Rectal smooth muscle tissue (tissue), 1 donor: ENCODE data around the gene APOL4.

Experiments used
- H3K27ac ChIP-seq: one replicate; pipeline ENCODE4 v1.7.0; 2013; ENCODE audit warnings: low read depth, low read length, inconsistent platforms
- H3K27me3 ChIP-seq: one replicate; pipeline ENCODE4 v1.7.0; 2013; ENCODE audit warnings: low read length; ENCODE audit not compliant: control insufficient read depth, insufficient read depth
- H3K36me3 ChIP-seq: one replicate; pipeline ENCODE4 v1.7.0; 2013; ENCODE audit warnings: low read length; ENCODE audit not compliant: control insufficient read depth, insufficient read depth
- H3K4me1 ChIP-seq: one replicate; pipeline ENCODE4 v1.7.0; 2013; ENCODE audit warnings: low read length; ENCODE audit not compliant: control insufficient read depth, insufficient read depth
- H3K4me3 ChIP-seq: one replicate; pipeline ENCODE4 v1.7.0; 2013; ENCODE audit warnings: low read length
- H3K9ac ChIP-seq: one replicate; pipeline ENCODE4 v1.7.0; 2013; ENCODE audit warnings: low read length

The APOL4 gene

DNA sequence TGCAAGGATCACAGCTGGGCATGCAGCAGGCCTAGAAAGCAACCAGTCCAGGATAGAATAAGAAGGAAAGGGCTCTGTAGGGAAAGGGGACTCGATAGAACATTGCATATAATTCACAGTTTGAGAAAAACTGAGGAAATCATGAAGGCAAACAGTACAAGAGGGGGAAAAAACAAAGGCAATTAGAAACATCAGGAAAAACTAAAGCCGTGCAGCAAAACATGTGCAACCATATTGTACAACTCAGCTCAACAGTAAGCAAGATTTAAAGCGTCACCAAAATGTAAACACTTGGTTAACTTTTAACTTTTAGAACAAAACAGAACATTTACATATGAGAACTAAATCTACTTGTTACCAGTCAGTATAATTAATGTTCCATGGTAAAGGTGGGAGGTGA is 49.5 kb downstream of the APOL4 start:
- Histone ChIP-seq H3K4me3 (no peak overlapping the region), H3K27ac (no peak overlapping the region), H3K36me3 (no peaks in the 10 kb centered on the region), H3K4me1 (peaks cover 15% of the 10 kb centered on the region), H3K9ac (no peak overlapping the region), H3K27me3 (no peaks in the 10 kb centered on the region)

DNA sequence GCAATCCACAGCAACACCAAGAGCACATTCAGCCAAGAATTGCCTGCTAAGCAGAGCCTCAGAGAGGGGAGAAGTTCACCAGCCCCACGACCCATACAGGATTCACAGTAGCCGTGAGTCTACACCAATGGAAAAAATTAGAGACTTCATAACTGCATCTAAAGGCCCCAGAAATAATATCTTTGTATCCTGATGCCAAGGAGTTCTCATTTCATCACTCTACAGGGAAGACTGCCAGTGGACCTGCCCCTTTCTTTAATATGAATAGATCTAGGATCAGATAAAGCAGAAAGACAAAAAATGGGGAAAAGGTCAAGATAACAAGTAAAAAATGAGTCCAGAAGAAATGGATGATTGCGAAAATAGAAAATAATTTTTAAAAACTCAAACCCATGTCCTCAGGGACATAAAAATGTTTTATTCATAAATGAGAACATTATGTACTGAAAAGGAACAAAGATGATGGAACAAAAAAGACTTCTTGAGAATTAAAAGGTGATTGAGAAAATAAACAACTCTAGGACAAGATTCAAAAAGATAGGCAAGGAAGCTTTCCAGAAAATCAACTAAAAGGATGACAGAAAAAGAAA is 50.5 kb downstream of the APOL4 start:
- H3K4me3 ChIP-seq = no peak overlapping the region
- no peaks in the 10 kb centered on the region for H3K36me3 ChIP-seq
- H3K27ac ChIP-seq = no peak overlapping the region
- H3K27me3 ChIP-seq = no peaks in the 10 kb centered on the region
- no peak overlapping the region for H3K9ac ChIP-seq
- peaks cover 12% of the 10 kb centered on the region for H3K4me1 ChIP-seq

DNA sequence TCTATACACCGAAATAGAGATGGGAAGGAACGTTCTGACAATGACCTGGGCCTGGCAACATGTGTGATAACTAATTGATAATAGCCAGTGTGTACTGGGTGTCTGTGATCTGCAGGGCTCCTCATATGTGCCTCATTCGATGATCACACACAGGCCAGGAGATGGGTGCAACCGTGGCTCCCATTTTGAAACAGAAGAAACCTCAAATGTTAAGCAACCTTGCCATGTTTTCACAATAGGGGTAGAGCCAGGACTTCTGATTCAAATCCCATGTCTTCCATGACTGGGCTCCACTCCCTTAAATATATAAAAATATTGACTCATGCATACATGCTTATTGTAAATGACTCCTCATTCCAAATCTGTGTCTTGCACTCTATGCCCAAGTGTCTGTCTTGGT is 52.2 kb downstream of the APOL4 start:
- Histone ChIP-seq H3K9ac (no peak overlapping the region), H3K36me3 (no peaks in the 10 kb centered on the region), H3K27me3 (no peaks in the 10 kb centered on the region), H3K27ac (no peak overlapping the region), H3K4me1 (peaks cover 6% of the 10 kb centered on the region), H3K4me3 (no peak overlapping the region)

DNA sequence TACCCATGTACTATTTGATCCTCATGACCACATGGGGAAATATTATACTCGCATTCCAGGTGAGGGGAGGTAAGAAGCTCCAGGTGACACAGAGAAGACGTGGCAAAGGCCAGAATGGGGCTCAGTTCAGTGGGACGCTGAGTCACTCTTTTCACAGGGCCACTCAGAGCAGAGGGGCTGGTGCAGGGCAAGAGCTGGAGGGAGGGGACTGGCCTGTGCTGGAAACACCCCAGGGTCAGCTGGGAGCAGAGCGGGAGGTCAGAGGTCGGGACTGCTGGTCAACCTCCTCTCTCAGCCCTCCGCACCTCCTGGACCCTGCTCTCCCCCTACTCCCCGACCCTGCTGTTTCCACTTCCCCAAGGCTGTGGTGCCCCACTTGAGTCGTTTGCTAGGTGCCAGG is 53.2 kb downstream of the APOL4 start:
- H3K27me3 ChIP-seq = no peaks in the 10 kb centered on the region
- peaks cover 6% of the 10 kb centered on the region for H3K4me1 ChIP-seq
- peaks cover 5% of the 10 kb centered on the region for H3K36me3 ChIP-seq
- H3K27ac ChIP-seq = no peak overlapping the region
- no peak overlapping the region for H3K9ac ChIP-seq
- H3K4me3 ChIP-seq = no peak overlapping the region

DNA sequence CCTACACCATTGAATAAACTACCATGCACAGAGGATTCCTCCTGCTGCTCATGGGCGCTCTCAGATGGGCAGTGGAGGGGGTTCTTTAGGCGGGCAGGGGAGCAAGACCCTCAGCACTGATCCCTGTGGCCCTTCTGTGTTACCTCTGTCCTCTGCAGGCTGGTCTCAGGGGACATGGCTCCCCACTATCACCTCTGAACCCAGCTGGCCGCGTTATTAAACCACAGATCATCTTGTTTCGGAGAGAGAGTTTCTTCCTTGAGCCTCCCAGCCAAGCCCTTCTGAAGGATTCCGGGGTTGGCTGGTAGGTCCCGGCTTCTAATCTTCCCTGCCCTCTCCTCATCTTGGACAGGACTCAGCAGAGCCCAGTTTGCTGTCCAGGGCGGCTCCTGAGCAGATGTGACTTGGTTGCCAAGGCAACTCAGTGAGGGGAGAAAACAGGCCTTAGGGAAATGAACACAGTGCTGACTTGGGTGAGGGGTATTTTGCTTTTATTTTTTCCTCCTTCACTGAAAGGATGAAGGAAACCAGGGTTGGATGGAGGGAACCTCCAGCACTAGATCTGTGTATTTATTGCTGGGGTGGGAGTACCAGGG is 54.3 kb downstream of the APOL4 start:
- no peaks in the 10 kb centered on the region for H3K27me3 ChIP-seq
- H3K4me3 ChIP-seq = no peak overlapping the region
- no peak overlapping the region for H3K9ac ChIP-seq
- peaks cover 5% of the 10 kb centered on the region for H3K36me3 ChIP-seq
- H3K4me1 ChIP-seq = peaks cover 6% of the 10 kb centered on the region
- peak overlapping the region; percentile 16 for H3K27ac ChIP-seq

DNA sequence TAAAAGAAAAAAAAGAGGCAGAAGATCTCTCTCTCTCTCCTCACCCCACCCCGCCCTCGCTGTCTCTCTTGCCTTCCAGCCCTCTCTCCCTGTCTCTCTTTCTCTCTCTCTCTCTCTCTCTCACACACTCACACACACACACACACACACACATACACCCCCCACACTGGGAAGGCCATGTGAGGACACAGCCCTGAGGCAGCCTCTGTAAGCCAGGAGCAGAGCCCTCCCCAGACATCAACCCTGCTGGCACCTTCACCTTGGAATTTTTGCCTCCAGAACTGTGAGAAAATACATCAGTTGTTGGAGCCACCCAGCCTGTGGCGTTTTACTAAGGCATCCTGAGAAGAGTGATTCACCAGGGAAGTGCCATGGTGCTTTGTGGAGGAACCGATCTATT is 55.7 kb downstream of the APOL4 start:
- Histone ChIP-seq H3K36me3 (peaks cover 7% of the 10 kb centered on the region), H3K27ac (no peak overlapping the region), H3K27me3 (no peaks in the 10 kb centered on the region), H3K4me1 (peaks cover 6% of the 10 kb centered on the region), H3K4me3 (no peak overlapping the region), H3K9ac (no peak overlapping the region)

DNA sequence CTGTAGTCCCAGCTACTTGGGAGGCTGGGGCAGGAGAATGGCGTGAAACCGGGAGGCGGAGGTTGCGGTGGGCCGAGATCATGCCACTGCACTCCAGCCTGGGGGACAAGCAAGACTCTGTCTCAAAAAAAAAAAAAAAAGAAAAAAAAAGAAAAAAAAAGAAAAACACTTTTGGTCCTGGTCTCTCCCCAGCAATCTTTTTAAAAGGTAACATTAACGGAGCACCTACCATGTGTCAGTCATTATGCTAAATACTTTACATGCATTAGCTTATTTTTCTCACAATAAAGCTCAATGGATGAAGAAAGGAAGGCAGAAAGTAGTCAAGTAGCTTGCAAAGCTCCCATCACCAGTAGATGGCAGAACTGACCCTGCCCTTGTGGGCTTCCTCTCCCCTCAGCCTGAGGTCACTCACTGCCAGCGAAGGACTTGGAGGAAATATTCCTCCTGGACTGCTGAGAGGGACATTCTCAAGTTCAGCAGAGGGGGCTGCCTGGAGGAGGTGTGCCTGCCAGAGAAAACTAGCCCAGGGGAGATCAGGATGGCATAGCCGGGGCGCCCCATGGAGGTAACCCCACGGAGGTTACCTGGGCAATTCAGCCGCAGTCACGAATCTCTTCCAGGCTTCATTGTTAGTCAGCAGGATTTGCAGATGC is 56.6 kb downstream of the APOL4 start:
- Histone ChIP-seq H3K36me3 (peaks cover 7% of the 10 kb centered on the region), H3K27ac (no peak overlapping the region), H3K4me3 (no peak overlapping the region), H3K27me3 (no peaks in the 10 kb centered on the region), H3K9ac (no peak overlapping the region), H3K4me1 (peaks cover 6% of the 10 kb centered on the region)

DNA sequence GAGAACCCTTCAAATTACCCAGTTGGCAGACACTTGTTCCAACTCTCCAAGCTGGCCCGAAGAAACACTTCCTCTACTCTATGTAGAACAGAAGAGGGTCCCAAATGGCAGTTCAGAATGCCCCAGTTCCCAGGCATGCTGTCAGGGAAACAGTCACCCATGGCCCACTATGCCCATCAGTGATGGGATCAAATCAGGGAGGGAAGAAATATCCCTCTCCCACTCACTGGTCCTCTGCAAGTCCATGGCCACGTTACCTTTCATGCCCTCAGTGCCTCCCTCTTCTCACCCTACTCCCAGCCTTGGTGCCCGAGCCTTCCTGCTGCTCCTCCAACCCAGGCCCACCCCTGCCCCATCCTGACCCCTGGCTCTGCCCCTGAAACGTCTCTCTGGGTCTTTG is 57.7 kb downstream of the APOL4 start:
- peaks cover 6% of the 10 kb centered on the region for H3K4me1 ChIP-seq
- no peak overlapping the region for H3K27ac ChIP-seq
- peaks cover 7% of the 10 kb centered on the region for H3K36me3 ChIP-seq
- no peak overlapping the region for H3K4me3 ChIP-seq
- no peak overlapping the region for H3K9ac ChIP-seq
- H3K27me3 ChIP-seq = no peaks in the 10 kb centered on the region

DNA sequence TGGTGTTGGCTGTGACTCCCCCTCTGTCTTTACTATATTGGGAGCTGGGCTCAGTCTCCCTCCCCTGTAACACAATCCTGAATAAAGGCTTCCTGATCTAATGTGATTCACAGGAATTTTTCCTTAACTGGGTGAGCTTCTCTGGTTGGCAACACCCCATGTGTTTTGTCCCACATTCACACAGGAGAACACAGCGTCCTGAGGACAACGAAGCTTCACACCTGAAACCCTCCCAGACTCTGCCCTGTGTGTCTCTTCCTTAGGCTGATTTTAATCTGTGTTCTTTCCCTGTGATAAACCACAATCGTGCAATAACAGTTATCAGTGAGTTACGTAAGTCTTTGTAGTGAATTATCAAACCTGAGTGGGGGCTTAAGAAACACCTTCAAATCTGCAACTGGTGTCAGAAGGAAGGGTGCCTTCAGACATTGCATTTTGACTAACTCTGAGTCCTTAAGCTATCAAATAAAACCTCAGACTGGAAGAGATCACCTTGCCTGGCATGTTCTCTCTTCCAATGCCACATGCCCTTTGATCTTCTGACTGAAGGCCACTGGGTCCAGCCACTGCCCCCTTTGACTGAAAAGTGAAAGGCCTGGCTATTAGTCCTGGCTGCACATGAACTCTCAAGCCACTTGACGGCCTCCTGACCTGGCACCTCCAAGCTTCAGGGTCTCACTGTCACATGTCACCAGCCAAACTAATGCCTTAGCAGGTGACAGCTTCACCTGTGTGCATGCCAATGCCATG is 58.4 kb downstream of the APOL4 start:
- H3K27ac ChIP-seq = no peak overlapping the region
- no peaks in the 10 kb centered on the region for H3K27me3 ChIP-seq
- H3K9ac ChIP-seq = no peak overlapping the region
- peaks cover 7% of the 10 kb centered on the region for H3K36me3 ChIP-seq
- H3K4me1 ChIP-seq = peaks cover 6% of the 10 kb centered on the region
- no peak overlapping the region for H3K4me3 ChIP-seq

DNA sequence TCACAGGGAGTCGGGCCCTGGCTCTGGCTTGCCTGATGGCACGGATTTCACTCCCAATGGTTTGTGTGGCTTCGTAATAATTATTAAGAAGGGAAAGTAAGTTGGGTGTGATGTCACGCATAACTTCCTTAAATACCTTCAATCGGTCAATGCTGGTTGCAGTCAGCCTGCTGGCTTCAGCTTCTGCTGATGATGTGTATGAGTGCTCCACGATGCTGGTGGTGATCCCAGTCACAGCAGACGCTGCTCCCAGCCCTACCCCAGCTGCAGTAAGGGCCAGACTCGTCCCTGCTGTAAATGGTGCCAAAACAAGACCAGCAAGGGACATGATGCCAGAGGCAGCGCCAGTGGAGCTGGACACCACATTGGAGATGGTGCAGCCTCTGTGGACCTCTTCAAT is 60.1 kb downstream of the APOL4 start:
- Histone ChIP-seq H3K27ac (no peak overlapping the region), H3K4me3 (no peak overlapping the region), H3K36me3 (peaks cover 7% of the 10 kb centered on the region), H3K27me3 (no peaks in the 10 kb centered on the region), H3K9ac (no peak overlapping the region), H3K4me1 (peaks cover 6% of the 10 kb centered on the region)
